HG03045 (cell line): Measurements from ENCODE around the gene FBXL7.

Experiments used
- ATAC-seq: cut with Tn5 transposase; IDR thresholded peaks from one replicate; pipeline ENCODE4 v1.9.1; 2021; ENCODE audit warnings: mild to moderate bottlenecking, moderate library complexity; ENCODE audit not compliant: unreplicated experiment

Gene FBXL7

DNA sequence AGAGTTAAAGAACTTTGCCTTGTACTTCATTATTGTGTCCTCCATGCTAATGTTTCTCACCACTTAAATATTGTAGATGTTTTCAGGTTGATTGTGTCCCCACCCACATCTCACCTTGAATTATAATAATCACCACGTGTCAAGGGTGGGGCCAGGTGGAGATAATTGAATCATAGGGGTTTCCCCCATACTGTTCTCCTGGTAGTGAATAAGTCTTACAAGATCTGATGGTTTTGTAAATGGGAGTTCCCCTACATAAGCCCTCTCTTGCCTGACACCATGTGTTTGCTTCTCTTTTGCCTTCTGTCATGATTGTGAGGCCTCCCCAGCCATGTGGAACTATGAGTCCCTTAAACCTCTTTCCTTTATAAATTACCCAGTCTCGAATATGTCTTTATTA lies 248.3 kb downstream of the FBXL7 start:
- no peak for ATAC-seq

DNA sequence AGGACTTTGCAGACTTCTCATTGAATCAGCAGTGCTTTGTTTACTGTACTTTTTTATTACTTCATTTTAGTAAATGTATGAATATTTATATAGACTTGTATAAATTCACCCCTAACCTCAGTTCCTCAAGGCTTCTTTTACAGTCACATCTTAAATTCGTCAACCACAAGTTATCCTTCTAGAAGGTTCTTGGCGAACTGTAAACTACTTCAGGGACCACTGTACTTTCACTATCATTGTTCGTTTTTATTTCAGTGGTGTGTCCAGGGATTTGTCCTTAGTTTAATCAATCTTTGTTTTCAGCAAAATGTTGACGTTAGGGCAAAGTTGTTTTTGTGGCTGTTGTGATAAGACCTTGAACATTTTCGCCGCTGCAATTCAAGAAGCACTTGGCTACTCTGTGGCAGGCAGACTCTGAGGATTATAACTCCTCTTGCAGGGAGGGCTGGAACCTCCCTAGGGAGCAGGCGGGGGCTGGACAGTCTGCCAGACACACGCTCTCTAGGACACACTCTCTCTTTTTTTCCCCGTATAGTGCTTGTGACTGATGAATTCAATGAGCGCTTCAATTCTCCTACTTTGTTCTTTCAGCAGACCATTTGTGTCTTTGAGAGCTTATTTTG lies 252.8 kb downstream of the FBXL7 start:
- no peak for ATAC-seq

DNA sequence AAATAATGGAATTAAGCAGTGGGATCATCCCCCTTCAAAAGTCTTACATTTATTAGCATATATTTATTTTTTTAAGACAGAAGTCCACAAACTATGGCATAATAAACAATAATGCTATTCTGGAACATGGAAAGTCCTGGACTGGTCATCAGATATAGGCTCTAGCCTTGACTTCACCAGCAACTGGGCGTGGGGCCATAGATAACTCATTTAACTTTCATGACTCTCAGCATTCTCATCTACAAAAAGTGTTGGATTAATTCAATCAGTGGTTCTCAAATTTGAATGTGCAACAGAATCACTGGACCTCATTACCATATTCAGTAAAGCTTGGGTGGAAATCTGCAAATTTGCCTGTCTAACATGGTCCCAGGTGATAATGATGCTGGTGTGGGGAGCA lies 253.8 kb downstream of the FBXL7 start:
- ATAC-seq, result no peak

DNA sequence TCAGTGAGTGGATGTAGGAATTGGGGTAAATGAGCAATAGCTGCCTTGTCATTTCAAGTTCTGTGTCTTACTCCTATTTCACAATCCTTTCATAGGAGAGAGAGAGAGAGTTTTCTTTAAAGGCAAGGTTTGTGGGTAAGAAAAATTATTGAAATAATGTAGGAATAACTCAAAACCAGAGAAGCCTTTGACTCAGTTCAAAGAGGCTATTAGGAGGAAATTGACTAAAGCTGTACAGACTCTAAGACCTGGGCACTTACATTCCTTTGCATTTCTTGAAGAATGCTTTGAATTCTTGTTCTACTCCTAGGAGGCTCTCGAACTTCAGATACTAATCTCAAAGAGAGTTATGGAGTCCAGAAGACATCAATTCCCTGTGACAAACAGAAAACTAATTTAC lies 257.1 kb downstream of the FBXL7 start:
- ATAC-seq, result no peak

DNA sequence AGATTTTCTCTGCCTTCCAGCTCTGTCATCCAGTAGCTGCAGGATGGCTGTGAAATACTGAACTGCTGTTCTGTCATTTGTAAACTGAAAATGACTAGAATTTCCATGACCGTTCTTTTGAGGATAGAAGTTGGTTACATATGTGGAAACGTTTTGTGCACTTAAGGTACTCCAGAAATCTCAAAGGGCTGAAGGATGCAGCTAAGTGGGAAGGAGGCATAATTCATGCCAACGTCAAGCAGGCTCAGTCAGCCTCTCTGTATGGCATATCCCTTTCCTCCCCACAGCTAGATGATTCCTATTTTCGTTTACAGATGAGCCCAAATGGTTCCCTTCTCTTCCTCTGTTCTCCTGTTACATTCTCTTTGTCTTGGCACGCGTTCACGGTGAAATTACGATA lies 257.6 kb downstream of the FBXL7 start:
- ATAC-seq, result no peak

DNA sequence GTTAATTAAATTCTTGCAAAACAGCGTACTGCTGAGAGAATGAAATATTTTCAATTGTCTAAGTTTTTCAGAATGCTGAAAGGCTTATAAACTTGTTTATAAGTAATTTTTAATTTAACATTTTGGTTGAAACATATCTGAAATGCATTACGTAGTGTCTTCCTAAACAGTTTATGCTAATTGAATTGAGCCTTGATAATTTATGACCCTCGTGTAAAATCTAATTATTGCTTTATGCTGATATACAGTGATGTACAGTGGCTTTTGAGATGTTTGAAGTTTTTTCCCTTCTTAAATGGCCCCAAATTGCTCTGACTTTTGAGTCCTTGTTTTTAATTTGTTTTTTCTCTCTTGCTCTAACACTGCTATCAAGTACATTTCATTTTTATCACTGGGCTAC lies 262.7 kb downstream of the FBXL7 start:
- ATAC-seq, result no peak

DNA sequence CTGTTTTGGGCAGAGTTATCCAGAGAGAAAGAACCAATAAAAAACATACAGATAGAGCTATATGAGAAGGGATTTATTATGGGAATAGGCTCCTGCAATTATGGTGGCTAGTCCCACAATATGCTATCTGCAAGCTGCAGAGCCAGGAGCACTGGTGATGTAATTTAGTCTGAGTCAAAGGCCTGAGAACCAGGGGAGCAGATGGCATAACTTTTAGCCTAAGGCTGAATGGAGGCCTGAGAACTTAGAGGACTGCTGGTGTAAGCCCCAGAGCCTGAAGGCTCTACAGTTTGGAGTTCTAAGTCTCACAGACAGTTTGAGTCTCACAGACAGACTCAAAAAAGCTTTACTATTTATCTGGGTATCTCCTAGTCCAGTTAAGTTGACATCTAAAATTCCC lies 263.8 kb downstream of the FBXL7 start:
- ATAC-seq, result no peak

DNA sequence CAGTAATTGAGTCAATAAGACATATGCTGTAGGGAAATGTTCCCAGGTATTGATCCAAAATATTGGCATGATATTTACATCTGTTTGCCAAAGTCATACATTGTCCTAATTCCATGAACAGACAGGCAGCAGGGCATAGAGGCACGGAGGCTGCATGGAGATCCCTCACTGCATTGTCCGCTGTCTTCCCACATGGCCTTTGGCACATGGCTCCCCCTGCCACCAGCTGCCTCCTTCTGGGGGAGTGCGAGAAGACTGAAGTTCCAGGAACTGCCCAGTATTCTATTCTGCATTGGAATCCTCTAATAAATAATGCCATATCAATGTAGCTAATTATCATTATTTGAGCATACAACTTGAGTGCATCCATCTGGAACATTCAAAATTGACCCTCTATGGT lies 269.0 kb downstream of the FBXL7 start:
- no peak for ATAC-seq

DNA sequence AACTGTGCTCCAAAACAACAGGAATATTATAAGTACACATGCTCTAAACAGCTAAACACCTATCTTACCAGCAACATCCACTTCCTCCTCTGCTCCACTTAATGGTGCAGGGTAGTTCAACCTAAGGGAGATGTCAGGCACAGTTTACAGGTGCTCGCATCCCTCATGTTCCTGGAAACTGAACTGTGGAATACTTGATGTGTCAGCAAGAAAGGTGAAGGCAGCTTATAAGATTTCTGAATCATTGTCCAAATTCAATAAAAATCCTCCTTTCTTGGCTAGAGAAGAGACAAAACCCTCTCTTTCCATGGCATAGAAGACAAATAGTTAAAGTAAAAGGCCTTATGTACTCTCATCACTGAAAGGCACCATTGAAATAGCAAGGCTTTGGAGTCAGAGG lies 272.2 kb downstream of the FBXL7 start:
- ATAC-seq, result no peak

DNA sequence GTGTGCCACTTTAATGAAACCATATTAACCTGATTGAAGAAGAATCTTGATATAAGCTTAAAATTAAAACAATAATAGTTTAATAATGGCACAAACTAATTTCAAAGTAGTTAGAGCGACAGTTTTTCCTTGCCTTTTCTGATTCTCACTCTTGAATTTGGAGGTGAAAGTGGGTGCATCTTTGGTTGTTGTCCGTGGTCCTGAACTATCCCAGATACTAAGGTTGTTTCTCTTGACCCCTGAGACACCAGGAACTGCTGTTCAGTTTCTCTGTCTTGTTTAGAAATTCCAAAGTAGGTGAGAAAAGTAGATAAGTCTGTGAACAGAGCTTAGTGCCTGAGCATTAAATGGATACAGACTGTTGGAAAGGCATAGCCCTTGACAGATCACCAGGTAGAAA lies 274.7 kb downstream of the FBXL7 start:
- ATAC-seq, result no peak

DNA sequence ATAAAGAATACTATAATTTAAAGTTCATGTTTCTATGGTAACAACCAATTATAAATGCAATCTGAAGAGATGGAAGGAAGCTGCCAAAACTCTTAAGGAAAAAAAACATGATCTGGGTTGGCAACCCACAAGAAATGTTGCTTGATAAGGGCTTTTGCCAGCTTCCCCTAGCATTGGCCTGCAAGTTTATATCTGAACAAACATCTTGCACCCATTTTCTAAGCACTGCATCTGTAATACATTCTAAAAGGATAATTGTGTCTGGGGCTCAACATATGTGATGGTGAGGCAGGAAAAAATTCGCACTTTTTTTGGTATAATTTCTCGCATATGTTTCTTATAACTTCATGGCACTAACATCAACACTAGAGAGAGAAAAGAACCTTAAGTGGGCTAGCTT lies 276.4 kb downstream of the FBXL7 start:
- no peak for ATAC-seq

DNA sequence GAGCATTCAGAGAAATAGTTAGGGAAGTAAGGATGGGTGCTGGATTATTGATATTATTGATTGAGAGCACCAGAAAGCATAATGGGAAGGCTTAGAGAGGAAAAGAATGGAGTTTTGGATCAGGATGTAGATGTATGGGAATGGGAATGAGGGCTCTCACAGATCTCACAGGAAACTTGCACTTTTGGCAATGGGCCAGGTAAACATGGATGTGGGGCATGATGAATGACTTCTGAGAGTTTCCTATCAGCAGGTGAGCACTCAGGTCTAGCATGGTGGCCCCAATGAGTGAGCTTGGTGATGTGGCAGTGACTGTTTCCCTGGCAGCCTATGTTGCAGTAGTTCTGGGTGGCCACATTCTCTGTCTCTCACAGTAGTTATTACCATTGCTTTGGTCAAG lies 283.8 kb downstream of the FBXL7 start:
- no peak for ATAC-seq

DNA sequence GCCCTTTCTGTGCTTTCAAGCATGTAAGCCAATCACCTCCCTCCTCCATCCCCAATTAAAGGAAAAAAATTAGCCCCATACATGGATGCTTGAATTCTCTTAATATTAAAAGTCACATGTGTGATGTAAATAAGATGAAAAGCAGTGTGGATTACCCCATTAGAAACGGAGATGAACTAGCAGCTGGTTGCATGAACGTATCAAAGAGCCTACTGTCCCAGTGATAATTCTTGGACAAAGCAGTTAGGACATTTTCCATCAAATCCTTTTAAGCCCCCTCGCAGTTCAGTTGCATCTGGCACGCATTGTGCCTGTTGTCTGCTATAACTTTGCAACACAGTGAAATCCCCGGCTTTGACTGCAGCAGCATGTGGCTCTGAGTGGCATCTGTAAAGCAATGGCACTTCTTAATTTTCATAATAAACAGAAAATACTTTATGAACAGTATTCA lies 285.6 kb downstream of the FBXL7 start:
- no peak for ATAC-seq

DNA sequence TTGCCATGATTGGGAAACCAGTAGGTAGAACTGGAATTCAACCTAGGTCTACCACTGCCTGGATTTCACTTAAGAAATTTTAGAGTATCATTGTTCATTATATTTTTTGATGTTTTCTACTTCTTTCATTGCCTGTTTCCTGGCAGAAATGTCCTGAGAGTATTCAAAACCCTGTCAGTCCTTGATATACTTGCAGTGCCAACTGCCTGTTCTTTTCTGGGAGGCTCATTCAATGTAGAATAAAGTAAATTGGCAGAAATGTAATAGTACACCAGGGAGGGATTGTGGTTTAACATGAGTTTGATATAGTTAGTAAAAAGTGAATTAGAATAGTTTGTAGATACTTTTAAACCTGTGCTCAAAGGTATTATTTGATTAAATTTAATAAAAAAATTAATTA lies 286.3 kb downstream of the FBXL7 start:
- ATAC-seq, result no peak

DNA sequence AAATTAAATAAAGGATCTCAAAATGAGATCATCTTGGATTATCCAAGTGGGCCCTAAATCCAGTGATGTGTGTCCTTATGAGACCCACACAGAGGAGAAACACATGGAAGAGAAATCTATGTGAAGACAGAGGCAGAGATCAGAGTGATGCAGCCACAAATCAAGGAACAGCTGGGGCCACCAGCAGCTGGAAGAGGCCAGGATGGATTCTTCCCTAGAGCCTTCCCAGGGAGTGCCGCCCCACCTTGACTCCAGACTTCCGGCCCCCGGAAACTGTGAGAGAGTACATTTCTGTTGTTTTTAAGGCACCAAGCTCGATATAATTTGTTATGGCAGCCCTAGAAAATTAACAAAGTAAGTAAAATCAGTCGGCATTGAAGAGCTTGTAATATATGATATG lies 286.9 kb downstream of the FBXL7 start:
- no peak for ATAC-seq

DNA sequence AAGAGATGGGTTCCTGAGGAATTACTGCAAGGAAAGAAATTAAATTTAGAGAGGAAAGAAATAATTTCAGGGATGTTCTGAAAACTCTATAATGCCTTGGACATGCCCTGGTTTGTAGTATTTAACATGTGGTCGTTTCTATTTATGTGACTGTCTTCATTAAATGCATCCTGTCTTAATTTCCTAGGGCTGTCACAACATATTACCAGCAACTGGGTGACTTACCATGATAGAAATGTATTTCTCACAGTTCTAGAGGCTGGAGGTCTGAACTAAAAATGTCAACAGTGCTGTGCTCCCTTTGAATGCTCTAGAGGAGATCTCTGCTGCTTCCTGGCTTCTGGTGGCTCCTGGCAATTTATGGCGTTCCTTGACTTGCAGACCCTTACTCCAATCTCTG lies 287.7 kb downstream of the FBXL7 start:
- ATAC-seq, result no peak

DNA sequence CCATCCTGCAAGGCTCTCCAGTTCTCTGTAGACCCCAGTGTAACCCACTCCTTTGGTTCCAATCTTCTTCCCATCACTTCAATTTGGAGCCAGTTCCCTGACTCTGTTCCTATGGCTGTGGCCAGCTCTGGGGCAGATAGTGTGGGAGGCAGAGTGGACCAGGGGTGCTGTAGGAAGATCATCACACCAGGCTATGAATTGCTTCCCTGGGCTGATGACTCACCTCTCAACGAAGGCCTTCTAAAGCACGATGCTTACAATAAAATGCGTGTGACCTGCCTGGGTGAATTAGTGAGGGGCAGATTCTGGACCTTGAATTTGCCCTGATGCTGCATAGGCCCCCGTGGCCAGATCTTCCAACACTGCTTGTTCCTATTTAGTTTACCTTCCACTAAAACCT lies 289.7 kb downstream of the FBXL7 start:
- no peak for ATAC-seq

DNA sequence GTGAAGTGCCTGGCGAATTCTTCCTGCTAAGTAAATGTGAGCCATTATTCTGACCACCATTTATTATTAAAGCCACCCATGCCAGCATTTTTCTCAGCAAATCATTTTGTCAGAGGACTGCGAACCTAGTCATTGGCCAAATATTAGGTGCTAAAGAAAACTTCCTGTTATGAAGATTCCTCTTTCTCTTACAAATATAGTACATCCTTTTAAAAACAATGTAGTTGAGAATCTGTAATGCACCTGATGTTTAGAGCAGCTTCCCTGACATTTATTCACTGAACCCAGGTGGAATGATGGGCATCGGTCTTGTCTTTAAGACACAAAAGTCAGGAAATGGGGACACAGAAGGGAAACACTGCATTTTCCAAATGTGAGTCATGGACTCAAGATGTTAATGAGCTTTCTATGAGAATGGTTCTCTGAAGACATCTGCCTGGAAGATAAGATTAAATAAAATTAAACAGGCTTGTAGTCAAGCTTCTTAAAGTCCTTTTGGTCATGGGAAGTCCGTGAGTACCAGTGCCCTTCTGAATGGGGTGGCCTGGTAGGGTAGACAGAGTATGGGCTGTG lies 290.6 kb downstream of the FBXL7 start:
- no peak for ATAC-seq

DNA sequence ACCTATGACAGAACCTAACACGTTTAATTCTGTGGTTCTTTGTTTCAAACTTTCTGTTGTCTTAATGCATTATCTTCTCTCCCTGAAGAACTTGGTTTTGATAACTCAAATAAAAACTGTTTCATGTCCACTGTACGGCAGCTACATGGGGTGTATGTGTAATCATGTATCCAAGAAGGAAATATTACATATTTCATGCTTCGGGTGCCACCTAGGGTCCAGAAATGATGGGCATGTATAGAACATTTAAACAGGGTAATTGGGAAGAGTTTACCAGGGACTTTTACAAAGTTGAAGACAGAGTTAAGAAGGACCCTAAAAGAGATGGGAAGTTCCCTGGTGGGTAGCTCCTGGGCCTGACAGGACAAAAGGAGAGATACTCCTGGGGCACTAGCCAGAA lies 291.3 kb downstream of the FBXL7 start:
- ATAC-seq, result no peak

DNA sequence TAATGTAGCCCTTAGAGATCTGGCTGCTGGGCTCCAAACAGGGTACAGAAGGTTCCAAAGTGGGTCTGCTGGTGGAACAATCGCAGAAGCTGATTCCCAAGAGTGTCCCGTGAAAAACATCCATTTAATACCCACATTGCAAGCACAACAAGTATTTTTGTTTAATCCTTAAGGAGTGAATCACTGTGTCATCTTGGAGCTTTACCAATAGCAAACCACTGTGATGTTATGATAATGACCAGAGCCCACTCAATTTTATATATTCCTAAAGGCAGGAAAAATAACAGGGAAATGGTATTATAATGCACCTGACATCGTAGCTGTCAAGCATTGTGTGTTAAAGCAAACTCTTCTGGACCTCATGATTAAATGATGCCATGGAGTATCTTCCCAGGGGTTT lies 291.9 kb downstream of the FBXL7 start:
- ATAC-seq, result no peak

DNA sequence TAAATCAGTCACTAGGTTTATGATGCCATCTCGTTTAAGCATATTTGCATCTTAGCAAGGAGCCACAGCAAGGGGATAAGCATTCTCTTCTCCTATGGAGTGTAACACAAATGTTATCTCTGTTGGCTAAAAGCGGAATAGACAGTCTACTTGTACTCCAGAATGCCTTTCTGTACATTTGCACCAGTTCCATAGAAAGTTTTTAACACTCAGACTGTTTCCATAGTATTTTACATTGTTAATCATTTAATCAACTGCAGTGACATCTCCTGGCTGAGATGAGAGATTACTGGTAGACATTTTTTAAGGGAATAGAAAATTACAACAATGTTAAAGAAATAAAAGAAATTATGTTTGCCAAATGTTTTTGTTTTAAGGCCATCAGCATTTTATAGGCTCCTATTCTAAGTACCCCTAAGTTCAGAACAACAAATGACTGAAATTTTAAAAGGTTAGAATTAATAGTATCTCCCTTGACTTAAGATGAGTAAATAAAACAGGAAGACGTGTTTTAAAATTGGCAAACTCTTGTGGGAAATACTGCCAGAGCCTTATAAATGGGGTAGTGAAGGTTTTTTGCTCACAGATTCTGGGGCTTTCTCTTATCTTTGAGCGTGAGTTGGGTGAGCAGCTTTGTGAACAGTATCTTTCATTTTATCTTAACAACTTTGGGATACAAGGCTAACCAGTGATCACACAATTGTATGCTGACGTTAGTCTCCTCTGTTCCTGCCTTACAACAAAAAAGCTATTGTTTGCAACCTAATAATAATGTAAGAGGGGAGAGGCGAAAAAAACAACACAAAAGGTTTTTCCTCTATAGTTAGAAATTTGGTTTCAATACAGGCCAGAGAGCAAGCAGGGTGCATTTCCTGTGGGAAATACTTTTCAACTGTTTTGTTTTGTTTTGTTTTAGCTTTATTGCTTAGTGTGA lies 294.3 kb downstream of the FBXL7 start:
- no peak for ATAC-seq

DNA sequence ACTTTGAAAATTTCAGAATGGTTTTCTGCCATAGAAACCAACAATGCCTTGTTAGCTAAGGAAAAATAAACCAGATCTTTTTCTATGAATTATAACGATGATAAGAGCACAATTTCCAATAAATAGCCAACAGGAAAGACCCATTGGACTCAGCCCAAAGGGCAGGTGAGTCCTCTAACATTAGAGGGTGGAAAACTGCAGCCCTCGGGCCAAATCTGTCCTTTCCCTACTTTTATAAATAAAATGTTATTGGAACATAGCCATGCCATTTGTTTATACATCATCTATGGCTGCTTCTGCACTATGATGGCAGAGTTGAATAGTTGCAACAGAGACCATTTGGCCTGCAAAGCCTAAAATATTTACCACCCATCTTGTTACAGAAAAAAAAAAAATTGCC lies 296.1 kb downstream of the FBXL7 start:
- no peak for ATAC-seq
